GM13976 (cell line): ENCODE measurements around the gene APLF.

Experiments
- DNase-seq: peaks from one replicate; pipeline ENCODE4 v3.0.0; 2012; ENCODE audit warnings: low spot score
- in situ Hi-C: fragments of 300-500 bp; cut with MboI; formaldehyde crosslinking; loops from one replicate; pipeline ENCODE4 v1.12.0; 2022; ENCODE audit warnings: low sequenced_read_pairs, mixed read lengths, inconsistent platforms; ENCODE audit not compliant: unreplicated experiment
- TF ChIP-seq, protein P1 (sequence below): IDR thresholded peaks from 2 replicates; pipeline ENCODE4 v1.5.1; 2012; ENCODE audit warnings: borderline replicate concordance, mild to moderate bottlenecking; ENCODE audit not compliant: insufficient read depth; ENCODE audit errors: extremely low read depth, missing control alignments, control extremely low read depth

Gene APLF

DNA sequence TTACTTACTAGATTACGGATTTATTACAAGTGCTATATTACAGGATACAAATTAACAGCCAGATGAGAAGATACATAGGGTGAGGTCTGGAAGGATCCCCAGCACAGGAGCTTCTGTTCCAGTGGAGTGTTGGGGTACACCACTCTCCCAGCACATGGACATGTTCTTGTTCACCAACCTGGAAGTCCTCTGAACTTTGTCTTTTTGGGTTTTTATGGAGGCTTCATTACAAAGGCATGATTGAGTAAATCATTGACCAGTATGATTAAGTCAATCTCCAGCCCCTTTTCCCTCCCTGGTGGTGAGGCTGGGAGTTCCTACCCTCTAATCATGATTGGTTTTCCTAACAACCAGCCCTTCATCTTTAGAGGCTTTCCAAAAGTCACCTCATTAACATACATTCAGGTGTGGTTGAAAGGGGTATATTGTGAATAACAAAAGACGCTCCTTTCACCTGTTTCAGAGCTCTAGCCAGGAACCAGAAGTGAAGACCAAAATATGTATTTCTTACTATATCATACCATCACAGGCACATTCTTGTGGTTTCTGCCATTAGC is 38.3 kb downstream of the APLF start:
- TF ChIP-seq, protein P1, sequence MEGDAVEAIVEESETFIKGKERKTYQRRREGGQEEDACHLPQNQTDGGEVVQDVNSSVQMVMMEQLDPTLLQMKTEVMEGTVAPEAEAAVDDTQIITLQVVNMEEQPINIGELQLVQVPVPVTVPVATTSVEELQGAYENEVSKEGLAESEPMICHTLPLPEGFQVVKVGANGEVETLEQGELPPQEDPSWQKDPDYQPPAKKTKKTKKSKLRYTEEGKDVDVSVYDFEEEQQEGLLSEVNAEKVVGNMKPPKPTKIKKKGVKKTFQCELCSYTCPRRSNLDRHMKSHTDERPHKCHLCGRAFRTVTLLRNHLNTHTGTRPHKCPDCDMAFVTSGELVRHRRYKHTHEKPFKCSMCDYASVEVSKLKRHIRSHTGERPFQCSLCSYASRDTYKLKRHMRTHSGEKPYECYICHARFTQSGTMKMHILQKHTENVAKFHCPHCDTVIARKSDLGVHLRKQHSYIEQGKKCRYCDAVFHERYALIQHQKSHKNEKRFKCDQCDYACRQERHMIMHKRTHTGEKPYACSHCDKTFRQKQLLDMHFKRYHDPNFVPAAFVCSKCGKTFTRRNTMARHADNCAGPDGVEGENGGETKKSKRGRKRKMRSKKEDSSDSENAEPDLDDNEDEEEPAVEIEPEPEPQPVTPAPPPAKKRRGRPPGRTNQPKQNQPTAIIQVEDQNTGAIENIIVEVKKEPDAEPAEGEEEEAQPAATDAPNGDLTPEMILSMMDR: no peak
- in situ Hi-C loops: no loop called here
- DNase-seq: no peak

DNA sequence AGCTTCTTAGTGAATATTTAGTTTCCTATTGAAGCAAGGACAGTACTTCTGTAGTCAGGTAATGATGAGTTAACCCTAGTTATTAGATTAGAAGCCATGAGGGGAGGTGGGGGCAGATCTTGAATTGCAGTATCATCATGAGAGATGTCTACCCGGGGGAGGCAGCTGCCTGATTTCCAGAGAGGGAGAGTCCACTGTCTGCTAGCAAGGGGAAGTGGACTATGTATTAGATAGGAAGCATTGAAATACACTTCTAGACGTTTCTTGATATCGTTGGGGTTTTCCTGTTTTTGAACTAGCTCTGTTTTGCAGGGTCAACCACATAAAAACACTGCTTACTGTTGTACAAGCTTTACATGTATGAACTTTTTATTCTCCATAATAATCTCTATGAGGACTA is 38.8 kb downstream of the APLF start:
- in situ Hi-C loops: no loop called here
- no peak for DNase-seq
- TF ChIP-seq, protein P1: no peak

DNA sequence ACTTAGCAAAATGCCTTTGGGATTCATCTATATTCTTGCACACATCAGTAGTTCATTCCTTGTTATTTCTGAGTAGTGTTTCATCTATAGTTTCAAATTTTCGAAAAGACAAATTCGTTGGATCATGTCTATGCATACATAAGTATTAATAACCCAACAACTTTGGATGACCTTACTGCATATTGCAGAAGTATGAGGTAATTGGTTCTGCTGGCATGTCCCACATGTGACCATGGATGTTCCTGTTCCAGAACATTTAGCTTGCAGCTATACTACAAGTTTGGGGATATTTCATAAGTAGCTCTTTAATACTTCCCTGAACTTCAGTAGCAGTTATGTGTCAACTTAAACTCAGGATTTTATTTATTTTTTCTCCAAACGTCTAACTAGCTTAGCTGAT is 44.9 kb downstream of the APLF start:
- DNase-seq: no peak
- in situ Hi-C loops: no loop called here
- TF ChIP-seq, protein P1: no peak

DNA sequence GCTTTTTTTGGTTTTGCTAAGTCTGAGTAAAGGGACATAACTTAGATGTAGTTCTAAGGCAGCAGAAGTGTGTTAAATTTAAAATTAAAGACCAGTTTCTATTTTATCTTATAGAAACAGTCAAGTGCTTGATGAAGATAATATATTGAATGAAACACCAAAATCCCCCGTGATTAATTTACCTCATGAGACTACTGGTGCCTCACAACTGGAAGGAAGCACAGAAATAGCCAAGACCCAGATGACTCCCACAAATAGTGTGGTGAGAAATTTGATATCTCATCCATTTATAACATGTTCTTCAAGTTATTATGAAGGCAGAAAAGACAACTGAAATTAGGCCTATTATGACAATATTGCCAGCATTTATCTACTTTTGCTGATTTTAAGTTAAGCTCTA is 45.6 kb downstream of the APLF start:
- DNase-seq: no peak
- TF ChIP-seq, protein P1: no peak
- in situ Hi-C loops: no loop called here

DNA sequence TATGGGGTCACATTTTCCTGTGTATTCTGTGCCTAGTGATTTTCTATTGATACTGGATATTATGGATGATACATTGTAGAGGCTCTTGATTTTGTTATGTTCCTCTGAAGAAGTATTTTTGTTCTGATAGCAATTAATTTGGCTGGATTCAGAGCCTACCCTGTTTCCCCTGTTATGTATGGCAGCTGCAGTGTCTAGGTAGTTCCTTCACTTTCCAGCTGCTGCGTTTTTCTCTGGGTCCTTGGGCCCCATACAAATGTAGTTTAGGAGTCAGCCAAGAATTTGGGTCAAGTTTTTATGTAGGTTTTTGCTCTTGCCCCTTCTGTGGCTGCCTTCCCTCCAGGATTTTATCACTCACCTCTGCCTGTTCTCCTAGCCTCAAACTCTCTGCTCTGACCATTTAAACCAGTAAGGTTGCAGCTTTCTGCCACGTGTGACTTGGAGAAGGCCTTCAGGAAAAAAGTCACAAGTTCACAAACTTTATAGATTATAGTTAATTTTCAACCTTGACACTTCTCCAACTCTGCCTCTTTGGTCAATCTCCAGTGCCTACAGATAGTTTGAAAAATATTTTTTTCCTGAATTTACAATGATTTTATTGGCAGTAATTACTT is 47.0 kb downstream of the APLF start:
- DNase-seq: no peak
- TF ChIP-seq, protein P1: no peak
- in situ Hi-C loops: no loop called here

DNA sequence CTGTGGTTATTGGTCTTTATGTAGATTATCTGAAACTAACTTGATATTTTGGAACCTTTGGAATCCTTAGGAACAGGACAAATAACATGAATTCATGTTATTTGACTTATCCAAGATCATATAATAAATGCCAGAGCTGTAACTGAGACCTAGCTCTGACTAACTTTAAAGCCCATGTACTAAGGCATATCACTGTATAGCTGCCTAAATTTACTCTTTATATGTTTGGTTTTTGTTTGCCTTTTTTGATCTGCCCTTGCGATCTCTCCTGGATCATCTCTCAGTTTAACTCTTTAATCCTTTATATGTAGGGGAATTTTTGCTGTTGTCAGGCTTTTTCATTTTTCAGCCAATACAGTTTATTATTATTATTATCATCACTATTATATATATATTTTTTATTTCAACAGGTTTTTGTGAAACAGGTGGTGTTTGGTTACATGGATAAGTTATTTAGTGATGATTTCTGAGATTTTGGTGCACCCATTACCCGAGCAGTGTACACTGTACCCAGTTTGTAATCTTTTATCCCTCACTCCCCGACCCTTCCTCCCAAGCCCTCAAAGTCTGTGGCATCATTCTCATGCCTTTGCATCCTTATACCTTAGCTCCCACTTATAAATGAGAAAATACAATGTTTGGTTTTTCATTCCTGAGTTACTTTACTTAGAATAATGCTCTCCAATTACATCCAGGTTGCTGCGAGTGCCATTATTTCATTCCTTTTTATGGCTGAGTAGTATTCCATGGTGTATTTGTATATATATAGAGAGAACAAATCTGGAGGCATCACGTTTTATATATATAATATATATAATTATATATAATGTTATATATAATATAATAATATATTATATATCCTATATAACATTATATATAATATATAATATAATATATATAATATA is 48.9 kb downstream of the APLF start:
- in situ Hi-C loops: no loop called here
- DNase-seq: no peak
- TF ChIP-seq, protein P1: no peak
